ENCODE measurements around the gene JADE2.

JADE2 gene

DNA sequence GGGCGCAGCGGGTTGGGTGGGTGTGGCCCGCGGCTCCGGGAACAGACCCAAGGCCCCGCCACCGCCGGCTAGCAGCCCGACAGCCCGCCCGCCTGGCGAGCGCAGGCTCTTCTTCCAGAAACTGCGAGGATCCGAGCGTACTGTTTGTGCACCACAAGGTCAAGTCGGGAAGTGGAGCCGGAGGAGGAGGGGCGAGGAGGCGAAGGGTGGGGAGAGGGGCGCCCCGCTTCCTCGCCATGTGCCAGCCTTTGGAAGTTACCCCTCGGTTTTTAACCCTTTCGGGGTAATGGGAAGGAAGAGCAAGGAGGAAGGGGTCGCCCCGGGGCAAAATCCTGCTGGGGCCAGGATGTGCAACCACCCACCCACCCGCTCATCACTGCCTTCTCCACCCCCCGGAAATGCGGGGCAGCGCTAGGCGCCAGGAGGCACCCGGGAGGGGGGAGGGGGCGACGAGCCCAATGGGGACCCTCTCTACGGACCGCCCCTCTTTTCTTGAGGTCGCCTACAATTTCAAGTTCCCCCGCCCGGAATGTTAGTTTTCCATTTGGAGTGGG is 1.1 kb upstream of the JADE2 start:
- WGBS, 2 donors (ENCODE audit: extremely low coverage in 2 of 2, insufficient read length in 2 of 2, insufficient replicate concordance in 1 of 2): no CpG with 5 or more reads among the region's 40 CpGs

DNA sequence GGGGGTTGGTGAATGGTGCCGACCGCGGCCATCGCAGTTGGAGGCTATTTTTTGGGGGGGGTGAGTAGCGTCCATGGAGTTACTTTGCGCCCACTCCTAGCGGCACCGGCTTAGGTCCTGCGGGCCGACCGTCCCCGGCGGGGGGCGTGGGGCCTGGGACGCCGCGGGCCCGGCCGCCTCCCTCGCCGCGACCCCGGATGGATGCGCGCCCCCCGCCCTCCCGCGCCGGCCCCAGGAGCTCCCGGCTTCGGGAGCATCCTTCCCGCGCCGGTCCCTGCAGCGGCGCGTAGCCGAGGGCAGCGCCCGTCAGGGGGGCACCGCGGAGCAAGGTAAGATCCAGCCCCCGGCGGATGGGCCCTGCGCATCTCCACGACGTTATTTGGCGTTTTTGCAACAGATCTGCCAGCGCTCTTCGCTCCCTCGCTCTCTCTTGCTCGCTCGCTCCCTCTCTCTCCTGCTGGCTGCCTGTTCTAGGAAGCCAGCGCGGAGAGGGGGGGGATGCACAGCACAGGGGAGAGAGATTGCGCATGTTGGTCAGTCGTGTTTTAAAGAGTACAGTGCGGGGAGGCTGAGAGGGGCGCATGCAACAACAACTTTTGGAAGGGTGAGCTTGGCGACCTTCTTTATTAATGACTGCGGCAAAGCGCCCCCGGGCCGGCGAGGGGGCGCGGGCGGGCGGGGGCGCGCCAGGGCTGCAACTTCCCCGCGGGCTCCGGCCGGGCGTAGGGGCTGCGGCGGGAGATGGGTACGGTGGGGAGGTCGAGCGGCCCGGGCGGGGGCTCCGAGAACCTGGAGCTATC is 413 bp downstream of the JADE2 start:
- Histone ChIP-seq H3K27me3 (ENCODE audit: control insufficient read depth in 3 of 3, insufficient read depth in 3 of 3, low read depth in 1 of 3, low read length in 3 of 3) (peaks cover 11 to 65% (median 31%) of the 10 kb centered on the region in 3 experiments), H3K14ac (ENCODE audit: low read length) (no peak overlapping the region), H3K4me2 (ENCODE audit: insufficient read depth, low read length, poor library complexity, severe bottlenecking) (peak overlapping the region; percentile 94), H2BK15ac (ENCODE audit: low read length) (peak overlapping the region; percentile 55), H3K4me1 (ENCODE audit: control insufficient read depth in 2 of 2, insufficient read depth in 1 of 2, low read depth in 1 of 2, low read length in 2 of 2) (peaks cover 8 to 22% of the 10 kb centered on the region in 2 donors), H2BK12ac (ENCODE audit: low read length) (no peak overlapping the region), H3K4ac (ENCODE audit: low read length) (no peak overlapping the region), H4K8ac (ENCODE audit: low read depth, low read length) (no peak overlapping the region), H2BK120ac (ENCODE audit: low read depth, low read length) (no peak overlapping the region), H3K27ac (replicated peaks; ENCODE audit: low read length) (no peak overlapping the region), H4K91ac (ENCODE audit: low read depth, low read length, poor library complexity) (no peak overlapping the region), H3K23ac (ENCODE audit: low read depth, low read length, poor library complexity) (peak overlapping the region; percentile 21), H2BK5ac (ENCODE audit: low read length) (peak overlapping the region; percentile 71), H3K9ac (ENCODE audit: low read depth, low read length, poor library complexity) (peak overlapping the region; percentile 83), H3K4me3 (ENCODE audit: low read length in 2 of 2) (peak overlapping the region; percentile 79 to 85), H2AK5ac (ENCODE audit: low read depth, low read length) (peak overlapping the region; percentile 76), H3K79me1 (ENCODE audit: low read depth, low read length) (no peaks in the 10 kb centered on the region), H3K9me3 (replicated peaks in 1 of 2; ENCODE audit: control insufficient read depth in 2 of 2, insufficient read depth in 1 of 2, low read depth in 1 of 2, low read length in 2 of 2) (no peaks in the 10 kb centered on the region), H3K18ac (ENCODE audit: low read length) (peak overlapping the region; percentile 95), H3K36me3 (replicated peaks in 1 of 2; ENCODE audit: control insufficient read depth in 2 of 2, insufficient read depth in 2 of 2, low read length in 2 of 2) (no peaks in the 10 kb centered on the region), H2AFZ (ENCODE audit: low read length) (peak overlapping the region; percentile 98)
- WGBS, 2 donors (ENCODE audit: extremely low coverage in 2 of 2, insufficient read length in 2 of 2, insufficient replicate concordance in 1 of 2): no CpG with 5 or more reads among the region's 84 CpGs
- peak; percentile 65 for DNase-seq (ENCODE audit: low spot score)

More for the DNA sequence above, 1.1 kb upstream of the JADE2 start:
- Histone ChIP-seq H3K23ac (ENCODE audit: low read depth, low read length, poor library complexity) (peak overlapping the region; percentile 45), H3K4me1 (ENCODE audit: control insufficient read depth in 2 of 2, insufficient read depth in 1 of 2, low read depth in 1 of 2, low read length in 2 of 2) (peaks cover 4 to 10% of the 10 kb centered on the region in 2 donors), H3K14ac (ENCODE audit: low read length) (no peak overlapping the region), H3K4me3 (ENCODE audit: low read length in 2 of 2) (peak overlapping the region; percentile 70 to 79), H2BK5ac (ENCODE audit: low read length) (no peak overlapping the region), H2BK15ac (ENCODE audit: low read length) (no peak overlapping the region), H3K9me3 (replicated peaks in 1 of 2; ENCODE audit: control insufficient read depth in 2 of 2, insufficient read depth in 1 of 2, low read depth in 1 of 2, low read length in 2 of 2) (no peaks in the 10 kb centered on the region), H2BK12ac (ENCODE audit: low read length) (no peak overlapping the region), H4K8ac (ENCODE audit: low read depth, low read length) (no peak overlapping the region), H3K9ac (ENCODE audit: low read depth, low read length, poor library complexity) (peak overlapping the region; percentile 30), H3K79me1 (ENCODE audit: low read depth, low read length) (no peaks in the 10 kb centered on the region), H3K4ac (ENCODE audit: low read length) (no peak overlapping the region), H4K91ac (ENCODE audit: low read depth, low read length, poor library complexity) (no peak overlapping the region), H2BK120ac (ENCODE audit: low read depth, low read length) (no peak overlapping the region), H3K4me2 (ENCODE audit: insufficient read depth, low read length, poor library complexity, severe bottlenecking) (peak overlapping the region; percentile 94), H3K18ac (ENCODE audit: low read length) (peak overlapping the region; percentile 73), H3K36me3 (replicated peaks in 1 of 2; ENCODE audit: control insufficient read depth in 2 of 2, insufficient read depth in 2 of 2, low read length in 2 of 2) (no peaks in the 10 kb centered on the region), H2AK5ac (ENCODE audit: low read depth, low read length) (peak overlapping the region; percentile 42), H2AFZ (ENCODE audit: low read length) (peak overlapping the region; percentile 98), H3K27ac (replicated peaks; ENCODE audit: low read length) (no peak overlapping the region), H3K27me3 (ENCODE audit: control insufficient read depth in 3 of 3, insufficient read depth in 3 of 3, low read depth in 1 of 3, low read length in 3 of 3) (peaks cover 11 to 58% (median 34%) of the 10 kb centered on the region in 3 experiments)
- no peak for DNase-seq (ENCODE audit: low spot score)

DNA sequence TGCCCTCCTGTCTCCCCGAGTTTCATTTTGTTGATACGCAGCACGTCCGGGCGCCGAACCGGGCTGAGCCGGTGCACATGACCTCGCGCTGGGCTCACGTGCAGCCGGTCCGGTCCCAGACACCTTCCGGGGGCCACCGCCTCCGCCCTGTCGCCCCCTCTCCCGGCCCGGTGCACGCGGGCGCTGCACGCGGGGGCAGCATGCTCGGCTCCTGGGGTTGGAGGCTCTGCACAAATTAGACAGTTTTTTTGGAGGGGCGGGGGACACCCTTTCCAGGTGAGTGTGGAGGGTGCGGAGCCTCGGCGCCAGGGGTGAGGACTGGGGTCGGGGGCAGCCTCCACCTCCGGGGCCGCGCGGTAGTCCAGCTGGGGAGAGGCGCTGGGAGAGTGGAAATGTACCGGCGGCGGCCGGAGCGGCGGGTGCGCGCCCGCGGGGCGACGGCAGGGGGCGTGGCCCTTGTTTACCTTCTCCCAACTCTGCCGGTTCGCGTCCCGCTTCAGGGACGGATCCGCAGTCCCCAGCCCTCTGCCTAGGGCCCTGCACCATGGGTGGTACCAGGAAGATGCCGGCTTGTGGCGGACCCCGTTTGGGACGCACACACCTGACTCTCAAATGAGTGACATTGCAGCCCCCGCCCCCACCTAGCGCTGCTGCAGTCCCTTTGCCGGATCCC is 1.1 kb downstream of the JADE2 start:
- Histone ChIP-seq H3K27me3 (ENCODE audit: control insufficient read depth in 3 of 3, insufficient read depth in 3 of 3, low read depth in 1 of 3, low read length in 3 of 3) (peaks cover 11 to 63% (median 28%) of the 10 kb centered on the region in 3 experiments), H3K4me3 (ENCODE audit: low read length in 2 of 2) (peak overlapping the region; percentile 79 to 85), H2AK5ac (ENCODE audit: low read depth, low read length) (peak overlapping the region; percentile 76), H2AFZ (ENCODE audit: low read length) (peak overlapping the region; percentile 98), H3K79me1 (ENCODE audit: low read depth, low read length) (no peaks in the 10 kb centered on the region), H4K8ac (ENCODE audit: low read depth, low read length) (no peak overlapping the region), H3K9ac (ENCODE audit: low read depth, low read length, poor library complexity) (peak overlapping the region; percentile 83), H2BK5ac (ENCODE audit: low read length) (peak overlapping the region; percentile 71), H2BK120ac (ENCODE audit: low read depth, low read length) (peak overlapping the region; percentile 61), H3K18ac (ENCODE audit: low read length) (peak overlapping the region; percentile 95), H3K14ac (ENCODE audit: low read length) (no peak overlapping the region), H3K4me2 (ENCODE audit: insufficient read depth, low read length, poor library complexity, severe bottlenecking) (peak overlapping the region; percentile 94), H2BK12ac (ENCODE audit: low read length) (no peak overlapping the region), H3K4me1 (ENCODE audit: control insufficient read depth in 2 of 2, insufficient read depth in 1 of 2, low read depth in 1 of 2, low read length in 2 of 2) (peaks cover 8 to 24% of the 10 kb centered on the region in 2 donors), H2BK15ac (ENCODE audit: low read length) (peak overlapping the region; percentile 55), H3K36me3 (replicated peaks in 1 of 2; ENCODE audit: control insufficient read depth in 2 of 2, insufficient read depth in 2 of 2, low read length in 2 of 2) (no peaks in the 10 kb centered on the region), H3K23ac (ENCODE audit: low read depth, low read length, poor library complexity) (peak overlapping the region; percentile 21), H3K4ac (ENCODE audit: low read length) (no peak overlapping the region), H3K9me3 (replicated peaks in 1 of 2; ENCODE audit: control insufficient read depth in 2 of 2, insufficient read depth in 1 of 2, low read depth in 1 of 2, low read length in 2 of 2) (no peaks in the 10 kb centered on the region), H3K27ac (replicated peaks; ENCODE audit: low read length) (no peak overlapping the region), H4K91ac (ENCODE audit: low read depth, low read length, poor library complexity) (no peak overlapping the region)
- no CpG with 5 or more reads among the region's 61 CpGs for WGBS, 2 donors (ENCODE audit: extremely low coverage in 2 of 2, insufficient read length in 2 of 2, insufficient replicate concordance in 1 of 2)
- DNase-seq (ENCODE audit: low spot score): peak; percentile 55

All from neuronal stem cell (in vitro differentiated cells).